ENCODE results near the gene MACIR. TPM values are rescaled to one million over a fixed set of nuclear protein-coding genes. Genes with fewer than 3 reads are reported as not detected.
A peak's percentile ranks its signal among the peaks of the same experiment; 100 is the strongest.

Gene MACIR
- polyA plus RNA-seq, 3 donors: 1.2 to 1.9 (median 1.9) TPM

- H3K9me3 ChIP-seq (replicated peaks in 1 of 2; ENCODE audit: control insufficient read depth in 1 of 2, insufficient read depth in 1 of 2, low read length in 2 of 2): no peaks in the 10 kb centered on the region
- 93% methylated on average over 21 of the region's 28 CpGs for WGBS (ENCODE audit: insufficient coverage)
- H3K27ac ChIP-seq (ENCODE audit: low read depth in 1 of 2, low read length in 2 of 2): no peak overlapping the region
- Mint-ChIP-seq H3K9me3 (peaks cover 0 to 7% (median 2%) of the 10 kb centered on the region in 7 donors), H3K36me3 (peaks cover 0 to 2% of the 10 kb centered on the region in 2 donors), H3K4me1 (peaks cover 5% of the 10 kb centered on the region), H3K27me3 (ENCODE audit: low read depth in 3 of 3) (no peaks in the 10 kb centered on the region), H3K4me3 (peak overlapping the region in 1 of 2 donors; percentile 21), H3K27ac (no peak overlapping the region)
- TF ChIP-seq CTCF (IDR thresholded peaks at IDR 0.05): no peak
- no peaks in the 10 kb centered on the region for H4K20me1 ChIP-seq (ENCODE audit: insufficient read depth, low read length)
- peaks cover 3 to 4% of the 10 kb centered on the region in 2 donors for H3K4me1 ChIP-seq (ENCODE audit: control insufficient read depth in 1 of 2, insufficient read depth in 2 of 2, low read length in 2 of 2)
- no peak overlapping the region for H3K4me3 ChIP-seq (replicated peaks in 1 of 3; ENCODE audit: low read depth in 2 of 3, low read length in 3 of 3)
- no peaks in the 10 kb centered on the region for H3K36me3 ChIP-seq (replicated peaks in 1 of 2; ENCODE audit: control insufficient read depth in 1 of 2, insufficient read depth in 2 of 2, low read length in 2 of 2)
- DNase-seq: no peak
- no peak overlapping the region for H3K9ac ChIP-seq (ENCODE audit: insufficient read depth, low read length, poor library complexity, severe bottlenecking)
- no peaks in the 10 kb centered on the region for H3K27me3 ChIP-seq (ENCODE audit: control insufficient read depth in 2 of 2, insufficient read depth in 2 of 2, low read length in 2 of 2)
- no peak overlapping the region for H3K4me2 ChIP-seq (replicated peaks; ENCODE audit: extremely low read depth, low read length, poor library complexity, severe bottlenecking)
- no peak overlapping the region for H2AFZ ChIP-seq (ENCODE audit: insufficient read depth, low read depth, low read length, poor library complexity, severe bottlenecking)
- intact Hi-C loops (cut with micrococcal nuclease): no loop called here
- no peaks in the 10 kb centered on the region for H3K79me2 ChIP-seq (ENCODE audit: insufficient read depth, low read length)
These were observed 35.3 kb upstream of the MACIR start for GRCh38 chr5:103223031-103223955.

GRCh38 chr5:103224118-103224893 is 34.3 kb upstream of the MACIR start:
- H3K4me1 Mint-ChIP-seq: peaks cover 11% of the 10 kb centered on the region
- H3K79me2 ChIP-seq (ENCODE audit: insufficient read depth, low read length): no peaks in the 10 kb centered on the region
- DNase-seq: peak; percentile 38 to 59 (median 41)

More at GRCh38 chr5:103224118-103224893, 34.3 kb upstream of the MACIR start:
- H4K20me1 ChIP-seq (ENCODE audit: insufficient read depth, low read length): no peaks in the 10 kb centered on the region
- peaks cover 0 to 4% (median 0%) of the 10 kb centered on the region in 7 donors for H3K9me3 Mint-ChIP-seq
- H3K27ac Mint-ChIP-seq: no peak overlapping the region
- no peak overlapping the region for H3K9ac ChIP-seq (ENCODE audit: insufficient read depth, low read length, poor library complexity, severe bottlenecking)
- intact Hi-C loops (cut with micrococcal nuclease): no loop called here
- H3K4me2 ChIP-seq (replicated peaks; ENCODE audit: extremely low read depth, low read length, poor library complexity, severe bottlenecking): no peak overlapping the region
- WGBS (ENCODE audit: insufficient coverage): 80% methylated on average over 6 of the region's 11 CpGs
- peak overlapping the region; percentile 53 to 75 for H3K4me3 Mint-ChIP-seq
- no peaks in the 10 kb centered on the region for H3K9me3 ChIP-seq (replicated peaks in 1 of 2; ENCODE audit: control insufficient read depth in 1 of 2, insufficient read depth in 1 of 2, low read length in 2 of 2)
- TF ChIP-seq CTCF (IDR thresholded peaks at IDR 0.05): peak; percentile 80
- H2AFZ ChIP-seq (ENCODE audit: insufficient read depth, low read depth, low read length, poor library complexity, severe bottlenecking): peak overlapping the region; percentile 31
- no peaks in the 10 kb centered on the region for H3K36me3 Mint-ChIP-seq
- no peaks in the 10 kb centered on the region for H3K36me3 ChIP-seq (replicated peaks in 1 of 2; ENCODE audit: control insufficient read depth in 1 of 2, insufficient read depth in 2 of 2, low read length in 2 of 2)
- peaks cover 3 to 4% of the 10 kb centered on the region in 2 donors for H3K4me1 ChIP-seq (ENCODE audit: control insufficient read depth in 1 of 2, insufficient read depth in 2 of 2, low read length in 2 of 2)
- H3K4me3 ChIP-seq (replicated peaks in 1 of 3; ENCODE audit: low read depth in 2 of 3, low read length in 3 of 3): no peak overlapping the region
- no peaks in the 10 kb centered on the region for H3K27me3 Mint-ChIP-seq (ENCODE audit: low read depth in 3 of 3)
- H3K27me3 ChIP-seq (ENCODE audit: control insufficient read depth in 2 of 2, insufficient read depth in 2 of 2, low read length in 2 of 2): no peaks in the 10 kb centered on the region
- H3K27ac ChIP-seq (ENCODE audit: low read depth in 1 of 2, low read length in 2 of 2): no peak overlapping the region
